IMR-90 (cell line): ENCODE data around the gene ZNF471. TPM values are rescaled to one million over a fixed set of nuclear protein-coding genes. Genes with fewer than 3 reads are reported as not detected.

Experiments used
- ATAC-seq: fragments of 200-7000 bp; cut with Tn5 transposase; 2 replicates; pipeline ENCODE4 v1.9.1; 2020; ENCODE audit warnings: low read depth, mild to moderate bottlenecking, moderate library complexity
- BruUV-seq: library from RNA; stranded (reverse); fragments of 400-500 nt; replicated peaks from 2 replicates; lab custom pipeline; 2021; lab: Mats Ljungman, UMichigan
- CTCF ChIA-PET: fragments of 300-600 bp; formaldehyde crosslinking; extraction: SDS; loops from one replicate; lab custom pipeline; 2021; ENCODE audit warnings: antibody characterized with exemption; lab: Yijun Ruan, JAX
- POLR2A ChIA-PET: fragments of 300-600 bp; sonication (Branson Sonifier 250); formaldehyde crosslinking; loops from one replicate; lab custom pipeline; 2022; ENCODE audit warnings: antibody characterized with exemption; ENCODE audit not compliant: unreplicated experiment; lab: Charles Lee
- DNase-seq: peaks from one replicate; pipeline ENCODE4 v3.0.0; 2013
- H2AFZ ChIP-seq: replicated peaks from 2 replicates; pipeline ENCODE3; 2013; ENCODE audit warnings: low read length, mild to moderate bottlenecking; ENCODE audit not compliant: poor library complexity
- H2AK5ac ChIP-seq: 2 replicates; pipeline ENCODE4 v1.6.1; 2013; ENCODE audit warnings: low read depth, low read length, inconsistent platforms
- H2AK9ac ChIP-seq: replicated peaks from 2 replicates; pipeline ENCODE3; 2013; ENCODE audit warnings: mild to moderate bottlenecking, low read depth, low read length, moderate library complexity; ENCODE audit not compliant: poor library complexity
- H2BK120ac ChIP-seq: 2 replicates; pipeline ENCODE4 v1.6.1; 2013; ENCODE audit warnings: low read depth, low read length, inconsistent platforms
- H2BK15ac ChIP-seq: 3 replicates; pipeline ENCODE4 v1.6.1; 2013; ENCODE audit warnings: low read depth, low read length, inconsistent platforms
- H2BK20ac ChIP-seq: 2 replicates; pipeline ENCODE4 v1.6.1; 2013; ENCODE audit warnings: low read depth, mild to moderate bottlenecking, inconsistent platforms, low read length, moderate library complexity
- H2BK5ac ChIP-seq: 2 replicates; pipeline ENCODE4 v1.6.1; 2013; ENCODE audit warnings: mild to moderate bottlenecking, low read depth, low read length, inconsistent platforms; ENCODE audit not compliant: poor library complexity, severe bottlenecking
- H3K14ac ChIP-seq: replicated peaks from 2 replicates; pipeline ENCODE4 v1.6.1; 2013; ENCODE audit warnings: low read depth, low read length, inconsistent platforms
- H3K18ac ChIP-seq: 2 replicates; pipeline ENCODE4 v1.6.1; 2013; ENCODE audit warnings: low read depth, low read length, control low read depth
- H3K23ac ChIP-seq: 2 replicates; pipeline ENCODE4 v1.6.1; 2013; ENCODE audit warnings: low read depth, low read length, inconsistent platforms
- H3K27ac ChIP-seq: 2 replicates; pipeline ENCODE4 v1.5.1; 2013; ENCODE audit warnings: mild to moderate bottlenecking, control low read depth, low read length; ENCODE audit not compliant: insufficient read depth
- H3K27me3 ChIP-seq: 2 replicates; pipeline ENCODE4 v1.6.1; 2013; ENCODE audit warnings: low read length; ENCODE audit not compliant: control insufficient read depth, insufficient read depth
- H3K36me3 ChIP-seq: 2 replicates; pipeline ENCODE4 v1.6.1; 2013; ENCODE audit warnings: low read length, mixed read lengths; ENCODE audit not compliant: control insufficient read depth, insufficient read depth
- H3K4ac ChIP-seq: 2 replicates; pipeline ENCODE4 v1.6.1; 2013; ENCODE audit warnings: low read depth, low read length, inconsistent platforms
- H3K4me1 ChIP-seq: 2 replicates; pipeline ENCODE4 v1.6.1; 2013; ENCODE audit warnings: low read length, mixed read lengths; ENCODE audit not compliant: control insufficient read depth, insufficient read depth
- H3K4me2 ChIP-seq: 2 replicates; pipeline ENCODE4 v1.6.1; 2013; ENCODE audit warnings: low read depth, mild to moderate bottlenecking, control low read depth, low read length, moderate library complexity
- H3K4me3 ChIP-seq: 2 replicates; pipeline ENCODE4 v1.5.1; 2013; ENCODE audit warnings: low read depth, mild to moderate bottlenecking, control low read depth, low read length, moderate library complexity; ENCODE audit not compliant: insufficient read depth
- H3K56ac ChIP-seq: 2 replicates; pipeline ENCODE4 v1.6.1; 2013; ENCODE audit warnings: low read length, inconsistent platforms; ENCODE audit not compliant: insufficient read depth; ENCODE audit errors: extremely low read depth
- H3K79me1 ChIP-seq, 2 experiments: 2 replicates each; pipeline ENCODE4 v1.6.1; 2013; ENCODE audit warnings: low read length in 2 of 2, inconsistent platforms in 1 of 2, low read depth in 1 of 2
- H3K9ac ChIP-seq: 2 replicates; pipeline ENCODE4 v1.6.1; 2013; ENCODE audit warnings: low read depth, low read length, control low read depth
- H3K9me1 ChIP-seq: 2 replicates; pipeline ENCODE4 v1.6.1; 2013; ENCODE audit warnings: low read length, inconsistent platforms; ENCODE audit not compliant: insufficient read depth
- H3K9me3 ChIP-seq: 2 replicates; pipeline ENCODE4 v1.6.1; 2013; ENCODE audit warnings: low read length; ENCODE audit not compliant: control insufficient read depth, insufficient read depth
- H4K20me1 ChIP-seq: 2 replicates; pipeline ENCODE4 v1.6.1; 2013; ENCODE audit warnings: low read length, inconsistent platforms; ENCODE audit not compliant: insufficient read depth
- H4K5ac ChIP-seq: 2 replicates; pipeline ENCODE4 v1.6.1; 2013; ENCODE audit warnings: mild to moderate bottlenecking, low read depth, low read length, control low read depth
- H4K8ac ChIP-seq, 2 experiments: 2 replicates each; pipeline ENCODE4 v1.6.1; 2013; ENCODE audit warnings: low read depth in 2 of 2, low read length in 2 of 2, control low read depth in 1 of 2, inconsistent platforms in 1 of 2
- H4K91ac ChIP-seq: 2 replicates; pipeline ENCODE4 v1.6.1; 2013; ENCODE audit warnings: low read depth, low read length, inconsistent platforms; ENCODE audit not compliant: insufficient read depth
- CTCF ChIP-seq: conservative IDR thresholded peaks from 2 replicates; pipeline ENCODE4 v1.5.1; 2012; ENCODE audit warnings: mild to moderate bottlenecking, low read depth, low read length, improper control_type of control experiment
- ELK1 ChIP-seq: fragments of 150-350 bp; IDR thresholded peaks from 2 replicates; pipeline ENCODE4 v1.6.1; 2016; ENCODE audit warnings: low read depth, mild to moderate bottlenecking, low read length, moderate library complexity, borderline replicate concordance
- WGBS, 2 experiments: methylation state at CpG; one replicate each; pipeline versions ENCODE4 v1.1.5 to v1.1.7; 2013; ENCODE audit warnings: missing lambda C conversion rate in 2 of 2; ENCODE audit not compliant: insufficient read length in 1 of 2; ENCODE audit errors: extremely low coverage in 2 of 2; 5-methylcytosine and 5-hydroxymethylcytosine counted together
- dilution Hi-C: fragments of 300-500 bp; cut with HindIII; formaldehyde crosslinking; loops from one replicate; pipeline ENCODE4 v1.14.3; 2018; ENCODE audit warnings: low sequenced_read_pairs; ENCODE audit not compliant: unreplicated experiment
- in situ Hi-C: fragments of 300-500 bp; cut with MboI; formaldehyde crosslinking; loops from 3 replicates; pipeline ENCODE4 v1.14.3; 2019; ENCODE audit warnings: low sequenced_read_pairs, inconsistent platforms, mixed read lengths
- intact Hi-C: fragments of 100-400 bp; cut with micrococcal nuclease; formaldehyde crosslinking; loops from 2 replicates; pipeline ENCODE4 v1.10.0; 2022
- polyA plus RNA-seq, 3 experiments: library from polyadenylated mRNA; depleted of rRNA; stranded (reverse); fragments of >200 nt; gene quantifications; 2 replicates each; pipeline ENCODE4 v1.2.3, GENCODE V29; 2012; ENCODE audit warnings: low replicate concordance in 1 of 3
- total RNA-seq: library from RNA; depleted of rRNA; stranded (reverse); fragments of >200 nt; gene quantifications from 2 replicates; pipeline ENCODE4 v1.2.3, GENCODE V29; 2012

The ZNF471 gene
- total and polyA plus RNA-seq, 2 of the 4 experiments (the other 2 are of a cell fraction): 2.3 to 2.5 TPM

GRCh38 chr19:56562766-56563165, 55.1 kb downstream of the ZNF471 start:
- DNase-seq: no peak
- Histone ChIP-seq H3K4me3 (no peak overlapping the region), H3K27me3 (no peaks in the 10 kb centered on the region), H3K79me1 (peaks cover 0 to 10% of the 10 kb centered on the region in 2 experiments; a peak in 3 of 4 replicates), H3K9ac (no peak overlapping the region), H3K56ac (no peak overlapping the region), H2BK5ac (no peak overlapping the region), H4K20me1 (no peaks in the 10 kb centered on the region), H2BK15ac (no peak overlapping the region), H3K14ac (no peak overlapping the region), H3K4ac (no peak overlapping the region), H3K4me1 (no peaks in the 10 kb centered on the region), H4K8ac (no peak overlapping the region), H2AK5ac (no peak overlapping the region), H2BK120ac (no peak overlapping the region), H3K36me3 (no peaks in the 10 kb centered on the region), H2AFZ (no peak overlapping the region), H3K23ac (no peak overlapping the region), H3K18ac (no peak overlapping the region), H4K5ac (no peak overlapping the region), H4K91ac (no peak overlapping the region), H2BK20ac (no peak overlapping the region), H3K9me3 (peaks cover 53% of the 10 kb centered on the region), H3K4me2 (no peak overlapping the region), H3K27ac (no peak overlapping the region), H3K9me1 (no peaks in the 10 kb centered on the region), H2AK9ac (no peak overlapping the region)
- dilution Hi-C loops: no loop called here
- in situ Hi-C loops: no loop called here
- ChIA-PET POLR2A (no interaction called here), CTCF (no interaction called here)
- WGBS, 2 experiments: no CpG with 5 or more reads among the region's 2 CpGs
- BruUV-seq: no TSS peak
- ATAC-seq: no peak
- intact Hi-C loops: no loop called here
- TF ChIP-seq CTCF: no peak
- TF ChIP-seq ELK1: no peak
